K562 (cell line): ENCODE results near the gene CD36. TPM values are rescaled to one million over a fixed set of nuclear protein-coding genes. Genes with fewer than 3 reads are reported as not detected.

Experiments used
- ATAC-seq: fragments of 200-7000 bp; cut with Tn5 transposase; 3 replicates; pipeline ENCODE4 v1.9.1; 2020; ENCODE audit warnings: moderate library complexity
- BruUV-seq: library from RNA; stranded (reverse); fragments of 400-500 nt; replicated peaks from 2 replicates; lab custom pipeline; 2021; lab: Mats Ljungman, UMichigan
- CTCF ChIA-PET: fragments of 300-600 bp; formaldehyde crosslinking; extraction: SDS; loops from one replicate; lab custom pipeline; 2021; ENCODE audit warnings: low intra/inter-chr PET ratio; lab: Yijun Ruan, JAX
- POLR2A ChIA-PET: fragments of 300-600, 350-650 bp; sonication (Branson Sonifier 250); formaldehyde crosslinking; extraction: SDS; loops from one replicate; lab custom pipeline; 2021; ENCODE audit warnings: antibody characterized with exemption, inconsistent platforms; lab: Yijun Ruan, JAX
- DNase-seq, 4 experiments: peaks; one replicate each; pipeline versions ENCODE4 v3.0.0 to v3.0.0-alpha.2; 2011 to 2018; ENCODE audit warnings: low spot score in 3 of 4, mixed read lengths in 3 of 4; ENCODE audit errors: extremely low read depth in 1 of 4
- FAIRE-seq: peaks from 2 replicates; lab custom pipeline; 2011; peaks lifted over from hg19 to GRCh38; lab: Jason Lieb, UNC
- H2AFZ ChIP-seq: 2 replicates; pipeline ENCODE4 v1.6.0; 2011; ENCODE audit warnings: low read depth, low read length, control low read depth, inconsistent platforms
- H3K27ac ChIP-seq: fragments of 200-600 bp; 3 replicates; pipeline ENCODE4 v1.8.0; 2011; ENCODE audit warnings: low read depth, mild to moderate bottlenecking, control low read depth, inconsistent platforms, low read length, moderate library complexity, mixed read lengths; ENCODE audit errors: extremely low read depth
- H3K27me3 ChIP-seq, 2 experiments: fragments of 300-600 bp in 1 of 2; 2 replicates in 1 of 2; 3 replicates in 1 of 2; pipeline versions ENCODE4 v1.6.0 to v1.8.0; 2011; ENCODE audit warnings: inconsistent platforms in 2 of 2, low read length in 2 of 2, mild to moderate bottlenecking in 1 of 2, mixed read lengths in 1 of 2, moderate library complexity in 1 of 2; ENCODE audit not compliant: control insufficient read depth in 2 of 2, insufficient read depth in 2 of 2
- H3K36me3 ChIP-seq: fragments of 300-600 bp; 3 replicates; pipeline ENCODE4 v1.8.0; 2011; ENCODE audit warnings: mild to moderate bottlenecking, low read length, inconsistent platforms; ENCODE audit not compliant: control insufficient read depth, insufficient read depth
- H3K4me1 ChIP-seq, 2 experiments: fragments of 200-600 bp in 1 of 2; replicated peaks in 1 of 2; 2 replicates in 1 of 2; 3 replicates in 1 of 2; pipeline versions ENCODE4 v1.5.1 to v1.8.0; 2011; ENCODE audit warnings: inconsistent platforms in 2 of 2, low read length in 2 of 2, mild to moderate bottlenecking in 1 of 2, mixed read lengths in 1 of 2, moderate library complexity in 1 of 2; ENCODE audit not compliant: control insufficient read depth in 2 of 2, insufficient read depth in 2 of 2
- H3K4me2 ChIP-seq: 2 replicates; pipeline ENCODE4 v1.6.1; 2011; ENCODE audit warnings: low read length, control low read depth, inconsistent platforms, mixed read lengths; ENCODE audit not compliant: insufficient read depth
- H3K4me3 ChIP-seq: fragments of 200-600 bp; sonication (generic), shearing (Covaris generic); 2 replicates; pipeline ENCODE4 v1.5.1; 2016; ENCODE audit warnings: control low read depth, inconsistent platforms
- H3K79me2 ChIP-seq: fragments of 200-600 bp; 3 replicates; pipeline ENCODE4 v1.8.0; 2011; ENCODE audit warnings: low read length, inconsistent platforms; ENCODE audit not compliant: control insufficient read depth, insufficient read depth
- H3K9ac ChIP-seq, 2 experiments: 2 replicates each; pipeline versions ENCODE4 v1.6.0 to v1.6.1; 2011; ENCODE audit warnings: low read depth in 2 of 2, low read length in 2 of 2, control low read depth in 1 of 2, inconsistent platforms in 1 of 2, mild to moderate bottlenecking in 1 of 2, mixed read lengths in 1 of 2; ENCODE audit not compliant: insufficient read depth in 1 of 2
- H3K9me1 ChIP-seq: one replicate; pipeline ENCODE4 v1.6.0; 2011; ENCODE audit warnings: inconsistent platforms, mild to moderate bottlenecking, low read length, moderate library complexity; ENCODE audit not compliant: control insufficient read depth, insufficient read depth
- H3K9me3 ChIP-seq: replicated peaks from 2 replicates; pipeline ENCODE4 v1.5.1; 2011; ENCODE audit warnings: low read depth, low read length, inconsistent platforms; ENCODE audit not compliant: control insufficient read depth, insufficient read depth
- H4K20me1 ChIP-seq: replicated peaks from 2 replicates; pipeline ENCODE4 v1.6.1; 2011; ENCODE audit warnings: low read length, inconsistent platforms, mixed read lengths; ENCODE audit not compliant: control insufficient read depth, insufficient read depth
- BHLHE40 ChIP-seq: IDR thresholded peaks from 2 replicates; pipeline ENCODE4 v1.6.1; 2011; ENCODE audit warnings: low read length, improper control_type of control experiment
- CBX1 ChIP-seq: sonication (generic); IDR thresholded peaks from 2 replicates; pipeline ENCODE4 v1.6.1; 2016; ENCODE audit warnings: antibody characterized with exemption, low read depth, mild to moderate bottlenecking
- ETV1 ChIP-seq: fragments of 450-650 bp; conservative IDR thresholded peaks from 2 replicates; pipeline ENCODE4 v1.6.1; 2016; ENCODE audit warnings: missing genetic modification characterization, control low read depth, low read depth, missing compliant biosample characterization
- KAT2B ChIP-seq: IDR thresholded peaks from one replicate; pipeline ENCODE4 v1.6.1; 2012; ENCODE audit warnings: low read depth, mild to moderate bottlenecking, control low read depth, inconsistent platforms, low read length, moderate library complexity
- MITF ChIP-seq: IDR thresholded peaks from 2 replicates; pipeline ENCODE4 v1.6.1; 2014; ENCODE audit warnings: antibody characterized with exemption
- NR0B1 ChIP-seq: fragments of 450-650 bp; IDR thresholded peaks from one replicate; pipeline ENCODE4 v1.6.1; 2018; ENCODE audit warnings: mild to moderate bottlenecking, moderate library complexity; ENCODE audit not compliant: partially characterized antibody
- POLR2H ChIP-seq: IDR thresholded peaks from 2 replicates; pipeline ENCODE4 v1.6.1; 2016; ENCODE audit warnings: missing genetic modification characterization, low read depth, mild to moderate bottlenecking, control low read depth, missing compliant biosample characterization, moderate library complexity
- SIX5 ChIP-seq, 2 experiments: IDR thresholded peaks; 2 replicates each; pipeline ENCODE4 v1.6.1; 2011; ENCODE audit warnings: low read length in 2 of 2, borderline replicate concordance in 1 of 2, low read depth in 1 of 2, mild to moderate bottlenecking in 1 of 2, moderate library complexity in 1 of 2; ENCODE audit not compliant: insufficient read depth in 1 of 2
- STAT5A ChIP-seq: IDR thresholded peaks from 2 replicates; pipeline ENCODE4 v1.6.1; 2012; ENCODE audit warnings: low read length, inconsistent platforms, borderline replicate concordance
- XRCC4 ChIP-seq: IDR thresholded peaks from one replicate; pipeline ENCODE4 v1.6.1; 2011; ENCODE audit not compliant: insufficient read depth, insufficient read length; ENCODE audit errors: extremely low read depth
- ZBTB5 ChIP-seq: fragments of 450-650 bp; IDR thresholded peaks from 2 replicates; pipeline ENCODE4 v1.6.1; 2017; ENCODE audit warnings: antibody characterized with exemption
- ZNF133 ChIP-seq: fragments of 250-450 bp; sonication (Bioruptor Pico); IDR thresholded peaks from 2 replicates; pipeline ENCODE4 v1.4.0; 2020; ENCODE audit warnings: mild to moderate bottlenecking
- ZNF217 ChIP-seq: sonication (generic); formaldehyde crosslinking; IDR thresholded peaks from 2 replicates; pipeline ENCODE4 v1.8.0; 2022; ENCODE audit warnings: mild to moderate bottlenecking, missing genetic modification reagents
- ZNF239 ChIP-seq: fragments of 250-450 bp; sonication (Bioruptor Pico); IDR thresholded peaks from 2 replicates; pipeline ENCODE4 v1.4.0; 2020; ENCODE audit warnings: mild to moderate bottlenecking
- ZNF277 ChIP-seq: fragments of 250-450 bp; sonication (Bioruptor Pico); IDR thresholded peaks from 2 replicates; pipeline ENCODE4 v1.8.0; 2022; ENCODE audit warnings: inconsistent platforms, mild to moderate bottlenecking, moderate library complexity, borderline replicate concordance
- WGBS: fragments of 100-300 bp; shearing (Covaris generic); methylation state at CpG from one replicate; pipeline ENCODE4 v1.1.6; 2016; ENCODE audit warnings: low coverage, mixed read lengths; ENCODE audit not compliant: insufficient coverage; ENCODE audit errors: missing lambda C conversion rate; 5-methylcytosine and 5-hydroxymethylcytosine counted together
- in situ Hi-C: fragments of 300-500 bp; cut with MboI; formaldehyde crosslinking; loops from 4 replicates; pipeline ENCODE4 v1.15.0; 2018; ENCODE audit warnings: inconsistent platforms, mixed read lengths
- intact Hi-C: fragments of 100-400 bp; cut with micrococcal nuclease; formaldehyde crosslinking; loops from 2 replicates; pipeline ENCODE4 v1.14.2; 2022
- polyA plus RNA-seq, 8 experiments: library from polyadenylated mRNA; depleted of rRNA in 4 of 8; stranded (reverse) in 5 of 8; unstranded in 3 of 8; fragments of >200 nt; fragmentation: Nextera tagmentation in 2 of 8; fragmentation: Illumina TruSeq in 1 of 8; extraction: Ambion mirVana in 2 of 8; extraction: Trizol in 1 of 8; gene quantifications; 2 replicates each; pipeline versions ENCODE4 v1.2.1 to v1.2.3, GENCODE V29; 2011 to 2014; ENCODE audit warnings: inconsistent platforms in 1 of 8, missing spikeins in 1 of 8
- total RNA-seq, 7 experiments: library from RNA; depleted of rRNA in 6 of 7; stranded (reverse); fragments of >200 nt in 6 of 7; fragmentation: Illumina TruSeq in 2 of 7; extraction: Trizol in 2 of 7; gene quantifications; 2 replicates each; pipeline versions ENCODE4 v1.2.1 to v1.2.3, GENCODE V29; 2011 to 2021; ENCODE audit warnings: low replicate concordance in 1 of 7

The CD36 gene
- total and polyA plus RNA-seq, 9 of the 15 experiments (the other 6 are each of a cell fraction or from before 2014, with no cell fraction given) = 0.09 to 4.0 (median 0.42) TPM

GRCh38 chr7:80654887-80655340 is 16.5 kb downstream of the CD36 start (continued):
- TF ChIP-seq MITF (no peak), CBX1 (no peak), SIX5 (IDR thresholded peaks at IDR 0.05; ENCODE audit: borderline replicate concordance in 1 of 2, insufficient read depth in 1 of 2, low read depth in 1 of 2, low read length in 2 of 2) (no peak)

GRCh38 chr7:80656029-80656428 is 17.6 kb downstream of the CD36 start:
- no peak overlapping the region for H2AFZ ChIP-seq
- DNase-seq (no peak), ATAC-seq (no peak)
- in situ Hi-C loops = no loop called here
- no peak overlapping the region for H3K27ac ChIP-seq
- WGBS = 4% methylated on average over 4 of the region's 4 CpGs
- CTCF ChIA-PET = no interaction called here
- H3K36me3 ChIP-seq = no peaks in the 10 kb centered on the region
- no peak overlapping the region for H3K4me3 ChIP-seq
- TF ChIP-seq ZNF239 (CRISPR knock-in tag) (no peak), XRCC4 (no peak), POLR2H (tag) (no peak), BHLHE40 (no peak), ZNF217 (CRISPR knock-in tag) (no peak), NR0B1 (no peak), KAT2B (no peak), ZNF277 (no peak), ETV1 (tag) (no peak), ZBTB5 (no peak), ZNF133 (no peak), STAT5A (no peak)
- TF ChIP-seq, all 486 proteins: peak for 0
- Histone ChIP-seq H3K79me2 (no peaks in the 10 kb centered on the region), H3K9me3 (no peaks in the 10 kb centered on the region), H3K27me3 (no peaks in the 10 kb centered on the region), H3K9ac (no peak overlapping the region), H4K20me1 (no peaks in the 10 kb centered on the region), H3K4me2 (no peak overlapping the region), H3K4me1 (no peaks in the 10 kb centered on the region), H3K9me1 (no peaks in the 10 kb centered on the region)
- intact Hi-C loops = loop anchor here (5.0 kb wide), 1 partner anchor 599 kb away; no protein-coding TSS in a partner anchor
- FAIRE-seq = no peak
- POLR2A ChIA-PET = no interaction called here
- no TSS peak for BruUV-seq
